ENCODE measurements around the gene HYOU1. TPM values are rescaled to one million over a fixed set of nuclear protein-coding genes. Genes with fewer than 3 reads are reported as not detected.

HYOU1 gene
- total RNA-seq, 1 donor from 2014 or later = 185 TPM

GRCh38 chr11:119025099-119025473 lies 31.9 kb downstream of the HYOU1 start:
- no peak for DNase-seq (ENCODE audit: extremely low spot score, unreplicated experiment)
- peaks cover 22% of the 10 kb centered on the region for H3K4me1 Mint-ChIP-seq (ENCODE audit: unreplicated experiment)
- no peak for TF ChIP-seq CTCF (conservative IDR thresholded peaks at IDR 0.05)
- H3K9me3 Mint-ChIP-seq = no peaks in the 10 kb centered on the region
- H3K27me3 Mint-ChIP-seq = no peaks in the 10 kb centered on the region
- peak overlapping the region; percentile 35 for H3K4me3 Mint-ChIP-seq
- H3K27ac Mint-ChIP-seq = peak overlapping the region; percentile 24
- peaks cover 19% of the 10 kb centered on the region for H3K36me3 Mint-ChIP-seq

GRCh38 chr11:119024430-119025098 lies 32.4 kb downstream of the HYOU1 start:
- peak overlapping the region; percentile 41 for H3K4me3 Mint-ChIP-seq
- H3K27me3 Mint-ChIP-seq = no peaks in the 10 kb centered on the region
- no peak for TF ChIP-seq CTCF (conservative IDR thresholded peaks at IDR 0.05)
- peak overlapping the region; percentile 24 for H3K27ac Mint-ChIP-seq
- peaks cover 21% of the 10 kb centered on the region for H3K36me3 Mint-ChIP-seq
- no peak for DNase-seq (ENCODE audit: extremely low spot score, unreplicated experiment)
- peaks cover 23% of the 10 kb centered on the region for H3K4me1 Mint-ChIP-seq (ENCODE audit: unreplicated experiment)
- H3K9me3 Mint-ChIP-seq = no peaks in the 10 kb centered on the region

GRCh38 chr11:119023741-119024140 lies 33.3 kb downstream of the HYOU1 start:
- Mint-ChIP-seq H3K9me3 (no peaks in the 10 kb centered on the region), H3K4me1 (ENCODE audit: unreplicated experiment) (peaks cover 15% of the 10 kb centered on the region), H3K36me3 (peaks cover 17% of the 10 kb centered on the region), H3K27ac (peak overlapping the region; percentile 21), H3K27me3 (no peaks in the 10 kb centered on the region), H3K4me3 (no peak overlapping the region)
- no peak for TF ChIP-seq CTCF (conservative IDR thresholded peaks at IDR 0.05)
- no peak for DNase-seq (ENCODE audit: extremely low spot score, unreplicated experiment)

- no peaks in the 10 kb centered on the region for H3K27me3 Mint-ChIP-seq
- peaks cover 23% of the 10 kb centered on the region for H3K36me3 Mint-ChIP-seq
- H3K4me3 Mint-ChIP-seq = peak overlapping the region; percentile 65
- peaks cover 17% of the 10 kb centered on the region for H3K4me1 Mint-ChIP-seq (ENCODE audit: unreplicated experiment)
- peak overlapping the region; percentile 54 for H3K27ac Mint-ChIP-seq
- TF ChIP-seq CTCF (conservative IDR thresholded peaks at IDR 0.05) = no peak
- H3K9me3 Mint-ChIP-seq = no peaks in the 10 kb centered on the region
- DNase-seq (ENCODE audit: extremely low spot score, unreplicated experiment) = no peak
These were observed 35.4 kb downstream of the HYOU1 start for GRCh38 chr11:119021631-119022030.

- no peaks in the 10 kb centered on the region for H3K9me3 Mint-ChIP-seq
- no peak for TF ChIP-seq CTCF (conservative IDR thresholded peaks at IDR 0.05)
- H3K27me3 Mint-ChIP-seq = no peaks in the 10 kb centered on the region
- no peak for DNase-seq (ENCODE audit: extremely low spot score, unreplicated experiment)
- peaks cover 27% of the 10 kb centered on the region for H3K36me3 Mint-ChIP-seq
- H3K4me1 Mint-ChIP-seq (ENCODE audit: unreplicated experiment) = peaks cover 21% of the 10 kb centered on the region
- peak overlapping the region; percentile 99 for H3K27ac Mint-ChIP-seq
- peak overlapping the region; percentile 100 for H3K4me3 Mint-ChIP-seq
These were observed 37.0 kb downstream of the HYOU1 start for GRCh38 chr11:119019996-119020395.
